ENCODE data around the gene VOPP1.

Gene VOPP1

DNA sequence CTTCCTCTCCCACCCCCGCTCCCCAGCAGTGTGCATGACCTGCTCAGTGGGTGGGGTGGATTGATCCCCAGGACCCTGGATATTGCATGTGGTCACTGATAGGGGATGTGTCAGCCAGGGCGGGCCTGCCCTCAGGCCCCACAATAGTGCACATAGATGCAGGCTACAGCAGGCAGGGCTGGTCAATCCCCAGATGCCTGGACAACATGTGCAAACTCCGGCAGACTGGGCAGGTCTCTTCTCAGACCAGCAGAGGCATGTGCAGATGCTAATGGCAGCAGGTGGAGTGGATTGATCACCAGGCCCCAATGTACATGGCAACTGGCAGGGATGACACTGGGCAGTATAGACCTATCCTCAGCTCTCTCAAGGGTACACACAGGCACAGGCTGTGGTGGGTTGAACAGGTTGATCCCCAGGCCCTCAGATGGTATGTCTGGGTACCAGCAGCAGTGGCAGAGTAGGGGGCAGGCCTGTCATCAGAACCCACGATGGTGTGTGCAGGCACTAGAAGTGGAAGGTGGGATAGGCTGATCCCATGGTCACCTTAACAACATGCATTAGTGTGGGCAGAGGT lies 108.5 kb downstream of the VOPP1 start:
- no peak for FAIRE-seq

DNA sequence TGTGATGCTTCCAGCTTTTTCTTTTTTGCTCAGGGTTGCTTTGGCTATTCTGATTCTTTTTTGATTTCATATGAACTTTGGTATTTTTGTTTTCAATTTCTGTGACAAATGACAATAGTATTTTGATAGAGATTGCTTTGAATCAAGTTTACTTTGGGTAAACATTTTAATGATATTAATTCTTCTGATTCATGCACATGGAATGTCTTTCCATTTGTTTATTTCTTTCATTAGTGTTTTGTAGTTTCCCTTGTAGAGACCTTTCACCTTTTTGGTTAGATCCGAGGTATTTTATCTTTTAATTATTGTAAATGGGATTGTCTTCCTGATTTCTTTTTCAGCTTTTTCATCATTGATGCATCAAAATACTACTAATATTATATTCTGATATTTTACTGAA lies 114.0 kb downstream of the VOPP1 start:
- FAIRE-seq: peak; percentile 29

DNA sequence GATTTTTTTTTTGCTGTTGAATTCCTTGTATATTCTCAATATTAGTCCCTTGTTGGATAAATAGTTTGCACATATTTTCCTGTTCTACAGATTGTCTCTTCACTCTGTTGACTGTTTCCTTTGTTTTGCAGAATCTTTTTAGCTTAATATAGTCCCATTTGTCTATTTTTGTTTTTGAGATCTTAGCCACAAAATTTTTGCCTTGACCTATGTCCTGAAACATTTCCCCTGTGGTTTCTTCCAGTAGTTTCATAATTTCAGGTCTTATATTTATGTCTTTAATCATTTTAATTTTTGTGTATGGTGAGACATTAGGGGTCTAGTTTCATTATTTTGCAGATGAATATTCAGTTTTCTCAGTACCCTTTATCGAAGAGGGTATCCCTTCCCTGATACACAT lies 114.5 kb downstream of the VOPP1 start:
- FAIRE-seq: no peak

DNA sequence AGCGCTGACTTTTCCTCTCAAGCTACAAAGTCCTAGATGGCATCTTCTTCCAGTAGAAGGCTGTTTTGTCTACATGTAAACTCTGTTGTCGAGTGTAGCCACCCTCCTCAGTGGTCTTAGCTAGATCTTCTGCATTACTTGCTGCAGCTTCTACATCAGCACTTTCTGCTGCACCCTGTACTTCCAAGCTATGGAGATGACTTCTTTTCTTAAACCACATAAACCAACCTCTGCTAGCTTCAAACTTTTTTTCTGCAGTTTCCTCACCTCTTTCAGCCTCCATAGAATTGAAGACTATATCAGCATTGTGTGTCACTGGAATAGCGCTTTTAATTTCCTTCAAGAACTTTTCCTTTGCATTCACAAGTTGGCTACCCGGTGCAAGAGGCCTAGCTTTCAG lies 119.3 kb downstream of the VOPP1 start:
- FAIRE-seq: no peak

DNA sequence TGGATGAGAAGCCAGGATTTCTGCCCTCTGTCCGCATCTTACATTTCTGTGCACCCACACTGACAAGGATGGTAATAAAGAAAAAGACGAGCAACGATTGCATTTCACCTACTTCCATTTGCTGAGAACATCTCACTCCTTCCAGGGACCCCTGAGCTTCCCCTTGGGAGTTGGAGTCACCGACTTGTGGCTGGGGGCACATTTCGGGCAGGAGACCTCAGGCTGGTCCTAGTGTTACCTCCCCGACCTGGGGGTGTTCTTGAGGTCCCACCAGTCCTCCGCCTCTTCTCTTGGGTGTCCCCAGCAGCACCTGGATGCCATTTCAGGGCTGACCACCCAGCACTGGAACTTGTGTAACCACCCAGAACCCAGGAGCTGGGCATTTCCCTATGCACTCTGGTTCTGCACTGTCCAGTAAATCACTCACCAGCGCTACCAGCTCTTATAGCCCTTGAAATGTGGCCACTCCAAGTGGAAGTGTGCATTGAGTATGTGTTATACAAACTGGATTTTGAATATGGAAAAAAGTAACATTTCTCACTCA lies 122.2 kb downstream of the VOPP1 start:
- no peak for FAIRE-seq

DNA sequence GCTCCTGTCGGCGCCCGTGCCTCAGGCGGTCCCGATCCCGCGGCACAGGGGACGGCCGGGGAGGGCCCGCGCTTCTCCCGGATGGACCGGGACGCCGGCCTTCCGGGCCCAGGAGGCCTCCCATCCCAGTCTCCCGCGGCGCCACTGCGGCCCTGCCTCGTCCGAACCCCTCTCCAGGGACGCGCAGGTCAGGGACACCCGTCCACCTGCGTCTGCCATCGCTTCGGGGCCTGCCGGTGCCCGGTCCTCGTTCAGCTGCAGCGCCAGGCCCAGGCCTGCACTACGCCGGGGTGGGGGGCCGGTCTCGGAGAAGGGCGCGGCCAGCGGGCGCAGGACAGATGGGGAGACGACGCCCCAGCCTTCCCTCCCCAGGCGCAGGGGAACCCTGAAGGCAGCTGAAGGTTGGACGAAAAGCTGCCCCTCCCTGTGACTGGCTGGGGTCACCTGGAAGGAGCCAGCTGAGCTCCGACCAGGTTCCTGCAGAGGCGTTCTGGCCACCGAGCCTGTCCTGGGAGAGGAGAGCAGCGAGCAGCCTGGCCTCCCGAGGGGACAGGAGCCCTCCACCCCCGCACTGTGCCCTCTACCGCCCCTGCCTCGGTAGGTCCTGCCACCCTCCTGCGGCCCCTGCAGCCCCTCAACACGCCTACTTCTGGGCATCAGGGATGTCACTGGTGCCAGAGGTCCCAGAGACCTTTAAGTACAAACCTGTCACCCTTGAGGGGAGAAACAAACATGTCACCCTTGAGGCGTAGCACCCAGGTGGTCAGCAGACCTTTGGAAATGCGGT lies 122.9 kb downstream of the VOPP1 start:
- no peak for FAIRE-seq

DNA sequence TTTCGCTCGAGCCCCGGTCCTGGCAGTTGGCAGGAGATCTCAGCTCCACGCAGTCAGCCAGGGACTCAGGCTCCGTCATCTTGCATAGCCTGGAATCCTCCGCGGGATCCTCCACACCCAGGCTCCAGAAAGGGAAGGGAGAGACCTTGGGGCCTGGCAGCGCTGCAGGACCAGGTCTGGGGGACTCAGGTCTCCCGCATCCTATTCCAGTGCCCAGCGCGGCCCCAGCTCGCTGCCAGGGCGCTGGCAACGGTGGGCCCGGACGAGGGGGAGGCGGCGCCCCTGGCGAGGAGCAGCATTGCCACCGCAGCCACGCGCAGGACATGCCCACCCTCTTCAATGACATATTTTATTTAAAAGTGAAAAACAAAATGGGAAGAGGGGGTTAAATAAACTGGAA lies 123.8 kb downstream of the VOPP1 start:
- no peak for FAIRE-seq

DNA sequence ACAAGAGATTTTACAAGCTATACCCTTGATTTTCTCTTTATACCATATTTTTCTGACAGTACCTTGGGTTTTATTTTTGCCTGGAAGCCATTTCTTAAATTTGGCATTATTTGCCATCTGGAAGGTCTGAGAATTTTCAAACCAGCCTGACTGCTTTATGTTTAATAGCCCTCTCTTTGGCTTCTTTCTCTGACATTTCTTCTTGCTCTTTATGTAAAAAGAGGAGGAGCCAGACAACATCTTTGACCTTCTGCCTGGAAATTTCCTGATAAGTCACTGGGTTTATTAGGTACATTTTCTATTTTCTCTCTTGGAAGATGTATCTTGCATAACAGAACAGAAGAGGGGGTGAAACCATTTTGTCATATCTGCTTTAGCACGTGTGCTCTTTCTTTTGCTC lies 127.5 kb downstream of the VOPP1 start:
- FAIRE-seq: no peak

DNA sequence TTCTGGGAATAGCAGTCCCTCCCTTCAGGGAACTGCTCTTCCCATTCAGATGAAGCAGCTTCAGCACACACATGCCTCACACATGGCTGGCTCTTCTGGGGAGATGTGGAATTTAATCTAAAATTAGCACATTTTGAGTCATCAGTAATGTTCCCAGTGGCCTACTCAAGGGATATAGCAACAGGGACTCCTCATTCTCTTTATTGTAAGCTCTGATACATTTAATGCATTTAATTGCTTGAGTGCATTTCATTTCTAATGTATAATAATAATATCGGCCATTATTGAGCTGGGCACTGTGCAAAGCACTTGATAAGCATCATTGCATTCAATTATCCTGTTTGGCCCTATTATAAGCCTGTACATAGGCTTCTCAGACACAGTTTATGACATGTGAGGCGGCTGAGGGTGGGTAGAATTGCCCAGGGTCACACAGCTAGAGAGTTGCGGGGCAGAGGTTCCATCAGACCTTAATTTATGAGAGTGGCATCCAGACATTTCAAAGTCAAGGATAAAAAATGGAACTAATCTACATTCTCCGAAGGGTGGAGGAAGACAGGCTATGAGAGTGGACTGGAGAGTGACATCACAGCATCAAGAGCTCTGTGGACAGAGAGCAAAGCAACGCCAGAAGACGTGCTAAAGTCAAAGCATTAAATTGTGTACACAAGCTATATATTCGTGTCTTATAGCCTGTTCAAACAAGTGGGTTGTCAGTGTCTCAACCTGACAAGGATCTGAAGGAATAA lies 130.4 kb downstream of the VOPP1 start:
- FAIRE-seq: peak; percentile 15

DNA sequence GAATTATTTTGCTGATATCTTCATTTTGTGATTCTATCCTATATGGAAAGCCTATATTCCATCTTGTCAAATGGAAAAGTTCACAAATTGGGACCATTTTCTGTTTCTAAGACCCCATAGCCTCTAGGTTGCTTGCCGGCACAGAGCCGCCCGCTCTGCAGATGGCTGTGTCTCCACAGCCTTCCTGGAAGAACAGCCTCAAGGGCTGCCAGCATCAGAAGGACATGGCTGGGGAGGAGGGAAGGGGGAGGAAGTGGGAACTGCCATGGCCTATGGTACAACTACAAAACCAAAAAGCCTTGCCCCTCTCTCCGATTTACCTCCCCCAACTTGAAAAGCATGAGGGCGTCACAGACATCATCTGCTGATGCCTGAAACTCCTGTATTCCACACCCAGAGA lies 131.3 kb downstream of the VOPP1 start:
- no peak for FAIRE-seq

DNA sequence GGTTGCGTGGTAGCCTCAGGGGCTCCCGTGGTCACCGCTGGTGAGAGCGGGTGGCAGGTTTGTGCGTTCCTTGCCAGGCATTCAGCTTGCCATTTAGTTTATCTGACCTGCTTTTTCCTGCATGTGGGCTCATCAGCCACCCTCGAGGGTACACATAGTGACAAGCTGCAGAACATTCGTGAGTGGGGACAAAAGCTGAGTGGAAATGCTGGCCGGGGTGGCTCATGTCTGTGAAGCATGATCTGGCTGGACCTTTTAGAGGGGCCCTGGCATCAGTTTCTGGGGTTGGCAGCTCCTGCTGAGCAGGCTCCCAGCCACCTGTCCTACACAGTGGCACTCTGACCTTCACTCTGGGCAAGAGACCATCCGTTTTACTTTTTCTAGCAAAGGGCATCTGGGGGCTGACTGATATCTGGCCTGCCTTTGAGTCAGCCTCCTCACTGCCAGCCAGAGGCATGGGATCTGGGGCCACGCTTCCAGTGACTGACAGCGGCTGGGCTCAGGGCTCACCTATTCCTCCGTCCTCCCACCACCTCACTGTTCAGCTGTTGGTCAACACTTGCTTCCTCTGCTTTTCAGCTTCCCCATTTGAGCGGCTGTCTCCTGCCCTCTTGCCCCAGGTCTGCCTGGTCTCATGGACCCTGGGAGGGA lies 132.1 kb downstream of the VOPP1 start:
- FAIRE-seq: no peak

DNA sequence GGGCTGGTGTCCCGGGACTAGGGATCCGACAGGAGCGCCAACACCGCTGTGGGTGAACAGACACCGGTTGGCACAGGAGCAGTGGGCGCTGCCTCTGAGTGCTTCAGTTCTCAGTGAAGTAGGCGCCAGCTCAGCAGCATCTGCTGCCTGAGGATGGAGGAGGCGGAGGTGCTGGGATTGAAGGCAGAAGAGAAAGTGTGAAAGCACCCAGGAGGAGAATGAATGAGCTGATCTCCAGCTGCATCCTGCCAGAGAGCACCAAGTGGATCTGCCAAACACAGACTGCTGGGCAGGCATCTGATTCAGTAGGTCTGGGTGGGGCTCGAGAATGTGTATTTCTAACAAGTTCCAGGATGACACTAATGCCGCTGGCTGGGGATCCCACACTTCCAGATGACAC lies 132.7 kb downstream of the VOPP1 start:
- FAIRE-seq: no peak

DNA sequence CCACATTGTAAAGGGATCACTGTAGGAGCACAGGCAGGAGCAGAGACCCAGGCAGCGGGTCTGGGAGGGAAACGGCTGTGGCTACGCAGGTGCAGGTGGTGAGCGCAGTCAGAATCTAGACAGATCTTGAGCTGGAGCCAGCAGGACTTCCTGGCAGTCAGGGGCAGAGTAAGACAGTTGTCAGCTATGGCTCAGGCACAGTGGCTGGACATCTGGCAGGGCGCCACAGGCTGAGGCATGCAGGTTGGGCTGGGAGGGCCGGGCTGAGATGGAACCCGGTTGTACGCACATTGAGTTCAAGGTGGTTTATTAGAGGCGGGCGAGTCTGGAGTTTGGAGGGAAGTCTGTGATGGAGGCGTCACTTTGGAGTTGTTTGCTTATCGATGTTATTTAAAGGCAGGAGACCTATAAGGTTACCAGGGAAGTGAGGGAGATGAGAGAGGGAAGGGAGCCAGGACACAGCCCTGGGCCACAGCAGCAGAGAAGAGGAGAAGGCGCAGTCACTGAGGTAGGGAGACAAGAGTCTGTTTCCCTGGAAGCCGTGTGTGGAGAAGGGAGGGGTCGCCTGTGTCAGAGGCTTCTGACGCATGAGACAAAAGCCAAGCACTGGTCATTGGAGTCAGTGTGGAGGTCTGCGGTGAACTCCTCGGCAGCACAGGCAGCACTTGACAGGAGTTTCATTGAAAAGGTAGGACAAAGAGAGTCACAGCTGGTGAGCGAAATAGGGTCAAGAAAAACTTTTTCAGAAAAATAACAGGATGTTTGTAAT lies 133.4 kb downstream of the VOPP1 start:
- no peak for FAIRE-seq

DNA sequence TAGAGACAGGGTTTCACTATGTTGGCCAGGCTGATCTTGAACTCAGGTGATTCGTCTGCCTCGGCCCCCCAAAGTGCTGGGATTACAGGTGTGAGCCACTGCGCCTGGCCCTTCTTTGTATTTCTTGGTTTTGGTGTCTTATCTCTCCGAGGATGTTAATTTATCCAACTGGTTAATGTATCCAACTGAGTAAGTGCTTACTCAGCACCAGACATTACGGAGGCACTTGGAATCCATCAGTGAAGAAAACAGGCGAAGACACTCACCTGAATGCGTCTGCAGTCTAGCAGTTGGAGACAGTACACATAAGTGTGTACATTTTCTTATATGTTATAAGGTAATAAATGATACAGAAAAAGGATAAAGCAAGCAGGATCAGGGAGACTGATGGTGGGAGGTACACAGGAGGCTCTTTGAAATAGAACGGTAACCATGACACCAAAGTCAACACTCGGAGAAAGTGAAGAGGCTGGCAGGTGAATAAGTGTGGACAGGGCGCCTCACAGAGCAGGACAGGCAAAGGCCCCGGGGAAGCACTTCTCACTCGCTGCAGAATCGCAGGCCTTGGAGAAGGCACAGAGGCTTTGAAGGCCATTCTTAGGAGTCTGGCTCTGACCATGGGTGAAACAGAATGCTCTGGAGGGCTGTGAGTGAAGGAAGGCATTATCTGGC lies 134.1 kb downstream of the VOPP1 start:
- no peak for FAIRE-seq

DNA sequence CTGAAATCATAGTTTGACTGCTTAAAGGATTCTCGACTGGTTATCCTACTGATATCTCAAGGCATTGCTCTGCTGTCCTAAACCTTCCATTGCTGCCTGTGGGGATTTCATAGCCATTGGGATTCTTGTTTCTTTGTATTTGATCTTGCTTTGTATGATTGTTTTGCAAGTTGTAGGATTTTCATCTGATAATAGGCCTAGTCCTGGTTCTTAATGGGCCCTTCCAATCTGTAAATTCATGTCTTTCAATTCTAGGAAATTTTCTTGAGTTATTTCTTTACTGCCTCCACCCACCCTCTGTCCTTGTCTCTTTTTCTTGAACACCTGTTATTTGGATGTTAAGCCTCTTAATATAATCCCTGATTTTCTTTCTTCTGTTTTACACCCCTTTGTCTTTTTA lies 134.9 kb downstream of the VOPP1 start:
- no peak for FAIRE-seq

DNA sequence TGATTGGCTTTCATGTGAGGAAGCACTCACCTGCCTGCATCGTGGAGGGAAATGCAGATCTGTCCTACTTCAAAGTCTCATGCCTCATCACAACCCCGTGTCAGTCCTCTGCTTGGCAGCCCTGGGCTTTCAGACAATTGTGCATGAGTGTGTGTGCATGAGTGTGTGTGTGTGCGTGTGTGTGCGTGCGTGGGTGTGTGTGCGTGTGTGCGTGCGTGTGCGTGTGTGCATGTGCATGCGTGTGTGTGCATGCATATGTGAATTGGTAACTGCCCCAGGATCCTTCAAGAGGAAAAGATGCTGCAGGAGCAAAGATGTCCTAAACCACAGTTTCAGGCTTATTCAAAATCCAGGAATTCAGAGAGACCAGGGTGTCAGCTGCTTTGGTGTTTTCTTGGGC lies 135.8 kb downstream of the VOPP1 start:
- FAIRE-seq: no peak

DNA sequence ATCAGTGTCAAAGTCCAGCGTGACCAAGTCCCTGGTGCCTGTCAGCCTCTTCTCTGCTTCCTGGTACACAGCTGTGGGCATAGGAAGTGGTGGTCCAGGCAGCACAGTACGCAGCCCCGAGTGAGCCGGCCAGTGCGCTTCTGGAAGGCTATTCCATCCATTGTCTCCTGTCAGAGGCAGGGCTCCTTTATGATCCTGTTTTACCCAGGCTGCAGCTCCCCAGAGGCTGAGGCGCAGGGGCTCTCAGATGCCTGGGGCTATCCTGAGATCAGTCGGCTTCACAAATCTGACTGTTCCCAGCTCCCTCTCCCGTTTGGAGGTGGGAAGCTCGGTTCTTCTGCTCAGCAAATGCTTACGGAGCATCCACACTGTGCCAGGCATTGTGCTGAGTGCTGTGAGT lies 136.8 kb downstream of the VOPP1 start:
- no peak for FAIRE-seq

DNA sequence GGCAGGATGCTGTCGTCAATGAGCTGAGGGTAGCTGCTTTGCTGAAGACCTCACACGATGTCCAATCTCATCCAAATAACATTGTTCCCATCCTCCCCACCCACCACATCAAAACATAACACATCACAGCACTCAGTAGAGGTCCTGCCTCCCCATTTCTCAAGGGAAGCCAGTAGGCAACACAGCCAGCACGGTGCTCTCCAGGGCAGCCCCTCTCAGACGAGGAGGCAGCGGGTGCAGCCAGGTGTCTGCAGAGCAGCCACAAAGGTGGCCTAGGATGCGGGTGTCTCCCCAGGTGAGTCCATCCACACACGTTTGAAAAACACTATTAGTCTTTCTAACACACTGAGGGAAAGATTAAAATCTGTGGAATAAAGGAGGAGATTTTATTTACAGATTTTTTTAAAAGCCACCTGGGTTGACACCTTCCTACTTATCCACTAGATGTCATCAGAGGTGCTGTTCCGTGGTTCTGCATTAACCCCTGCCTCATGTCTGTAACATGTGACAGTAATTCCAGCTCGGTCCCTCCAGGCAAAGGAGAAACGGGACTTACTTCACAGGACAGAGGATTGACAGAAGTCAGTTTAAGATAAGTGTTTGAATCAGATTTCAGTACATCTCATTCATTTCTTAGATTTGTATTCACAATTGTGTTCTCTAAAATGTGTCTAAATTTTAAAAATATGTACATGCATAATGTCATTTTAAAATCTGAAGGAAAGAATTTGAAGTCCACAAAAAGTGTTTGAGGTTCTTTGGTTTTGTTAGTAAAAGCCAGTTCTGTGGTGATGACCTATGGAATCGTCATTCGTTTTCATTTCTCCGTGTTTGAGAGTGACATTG lies 139.1 kb downstream of the VOPP1 start:
- FAIRE-seq: no peak

DNA sequence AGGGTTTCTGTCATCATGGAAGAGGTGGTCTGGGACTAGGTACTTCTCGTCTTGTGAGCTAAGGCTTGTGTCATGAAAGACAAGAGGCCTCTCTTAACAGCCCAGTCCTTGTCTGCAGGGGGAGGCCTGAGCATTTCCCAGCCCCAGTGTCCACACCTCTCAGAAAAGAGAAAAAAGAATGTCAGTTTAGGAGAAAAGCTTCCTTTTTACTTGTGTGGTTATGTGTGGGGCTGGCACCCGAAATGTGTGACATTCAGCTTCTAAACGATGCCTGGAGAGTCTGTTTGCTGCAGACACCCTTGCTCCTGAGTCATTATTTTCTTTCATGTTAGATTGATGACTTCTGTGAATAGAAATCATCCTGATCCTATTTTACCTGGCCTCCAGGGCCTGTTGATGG lies 139.8 kb downstream of the VOPP1 start:
- no peak for FAIRE-seq

DNA sequence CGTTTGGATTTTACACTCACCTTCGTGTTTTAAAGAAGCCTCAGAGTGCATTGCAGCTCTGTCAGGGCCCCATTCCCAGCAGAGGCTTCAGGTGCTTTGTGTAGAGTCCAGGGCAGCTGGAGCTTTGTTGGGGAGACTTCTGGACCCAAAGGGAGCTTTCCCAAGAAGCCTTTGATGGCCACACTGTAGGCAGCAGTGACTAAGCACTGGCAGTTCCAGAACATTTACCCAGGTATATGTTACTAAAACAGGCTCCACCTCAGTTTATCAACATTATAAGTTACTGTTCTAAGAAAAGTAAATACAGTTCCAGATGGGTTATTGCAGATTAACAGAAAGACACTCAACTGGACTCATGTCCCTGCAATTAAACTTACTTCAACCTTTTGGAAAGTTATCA lies 140.4 kb downstream of the VOPP1 start:
- no peak for FAIRE-seq

Data from endometrium (tissue), 2 donors.